ENCODE results near the gene GALNT6.

DNA sequence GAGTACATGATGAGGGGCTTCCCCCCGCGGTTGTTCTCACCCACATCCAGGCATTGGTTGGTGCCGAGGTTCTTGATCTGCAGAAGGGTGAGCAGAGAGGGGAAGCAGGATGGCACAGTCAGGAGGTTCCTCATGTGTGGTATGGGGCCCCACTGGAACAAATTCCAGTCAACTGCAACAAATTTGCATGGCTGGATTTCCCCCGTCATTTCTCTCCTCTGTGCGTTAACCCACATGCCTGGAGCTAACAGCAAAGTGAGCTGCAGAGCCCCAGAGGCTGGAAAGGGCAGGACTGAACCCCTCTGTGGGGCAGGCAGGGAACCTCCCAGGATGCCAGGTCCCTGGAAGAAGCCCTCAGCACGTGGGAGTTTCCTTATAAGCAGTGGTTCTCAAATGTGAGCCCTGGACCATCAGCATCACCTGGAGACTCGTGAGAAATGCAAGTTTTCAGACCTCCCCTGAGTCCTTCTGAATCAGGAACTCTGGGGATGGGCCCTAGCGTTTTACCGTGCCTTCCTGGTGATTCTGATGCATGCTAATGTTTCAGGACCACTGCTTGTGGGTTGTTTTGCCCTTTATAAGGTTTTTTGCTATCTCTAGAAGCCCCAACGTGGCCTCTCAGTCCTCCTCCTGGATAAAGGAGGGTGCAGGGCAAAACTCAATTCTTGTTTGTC is 33.7 kb downstream of the GALNT6 start:
- no peak for TF ChIP-seq POLR2AphosphoS5 (IDR thresholded peaks at IDR 0.05; ENCODE audit: low read depth, low read length)
- TF ChIP-seq, protein P1, sequence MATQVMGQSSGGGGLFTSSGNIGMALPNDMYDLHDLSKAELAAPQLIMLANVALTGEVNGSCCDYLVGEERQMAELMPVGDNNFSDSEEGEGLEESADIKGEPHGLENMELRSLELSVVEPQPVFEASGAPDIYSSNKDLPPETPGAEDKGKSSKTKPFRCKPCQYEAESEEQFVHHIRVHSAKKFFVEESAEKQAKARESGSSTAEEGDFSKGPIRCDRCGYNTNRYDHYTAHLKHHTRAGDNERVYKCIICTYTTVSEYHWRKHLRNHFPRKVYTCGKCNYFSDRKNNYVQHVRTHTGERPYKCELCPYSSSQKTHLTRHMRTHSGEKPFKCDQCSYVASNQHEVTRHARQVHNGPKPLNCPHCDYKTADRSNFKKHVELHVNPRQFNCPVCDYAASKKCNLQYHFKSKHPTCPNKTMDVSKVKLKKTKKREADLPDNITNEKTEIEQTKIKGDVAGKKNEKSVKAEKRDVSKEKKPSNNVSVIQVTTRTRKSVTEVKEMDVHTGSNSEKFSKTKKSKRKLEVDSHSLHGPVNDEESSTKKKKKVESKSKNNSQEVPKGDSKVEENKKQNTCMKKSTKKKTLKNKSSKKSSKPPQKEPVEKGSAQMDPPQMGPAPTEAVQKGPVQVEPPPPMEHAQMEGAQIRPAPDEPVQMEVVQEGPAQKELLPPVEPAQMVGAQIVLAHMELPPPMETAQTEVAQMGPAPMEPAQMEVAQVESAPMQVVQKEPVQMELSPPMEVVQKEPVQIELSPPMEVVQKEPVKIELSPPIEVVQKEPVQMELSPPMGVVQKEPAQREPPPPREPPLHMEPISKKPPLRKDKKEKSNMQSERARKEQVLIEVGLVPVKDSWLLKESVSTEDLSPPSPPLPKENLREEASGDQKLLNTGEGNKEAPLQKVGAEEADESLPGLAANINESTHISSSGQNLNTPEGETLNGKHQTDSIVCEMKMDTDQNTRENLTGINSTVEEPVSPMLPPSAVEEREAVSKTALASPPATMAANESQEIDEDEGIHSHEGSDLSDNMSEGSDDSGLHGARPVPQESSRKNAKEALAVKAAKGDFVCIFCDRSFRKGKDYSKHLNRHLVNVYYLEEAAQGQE (IDR thresholded peaks at IDR 0.05; ENCODE audit: insufficient read depth in 1 of 2, low read depth in 2 of 2, low read length in 2 of 2), result no peak
